Mononuclear cell (primary cell): ENCODE measurements around the gene SIGLEC12. TPM values are rescaled to one million over a fixed set of nuclear protein-coding genes. Genes with fewer than 3 reads are reported as not detected.
"Not testable (repeated sequence)": the region's sequence is repeated elsewhere in the genome, so short reads cannot be mapped to it uniquely, and the experiment has no call there.

Source experiments
- H3K27me3 ChIP-seq: 2 replicates; pipeline ENCODE4 v1.6.0; 2011; ENCODE audit warnings: low read length, control low read depth; ENCODE audit not compliant: insufficient read depth
- H3K4me1 ChIP-seq: 2 replicates; pipeline ENCODE4 v1.5.1; 2011; ENCODE audit warnings: mild to moderate bottlenecking, low read length, control low read depth; ENCODE audit not compliant: insufficient read depth
- H3K4me3 ChIP-seq: 2 replicates; pipeline ENCODE4 v1.5.1; 2011; ENCODE audit warnings: mild to moderate bottlenecking, low read length, moderate library complexity
- H3K9me3 ChIP-seq: 2 replicates; pipeline ENCODE4 v1.5.1; 2011; ENCODE audit warnings: low read depth, mild to moderate bottlenecking, control low read depth, low read length
- total RNA-seq: library from RNA; depleted of rRNA; stranded (reverse); fragments of >200 nt; gene quantifications from one replicate; pipeline ENCODE4 v1.2.3, GENCODE V29; 2012

The SIGLEC12 gene
- total RNA-seq, 1 donor: not detected

DNA sequence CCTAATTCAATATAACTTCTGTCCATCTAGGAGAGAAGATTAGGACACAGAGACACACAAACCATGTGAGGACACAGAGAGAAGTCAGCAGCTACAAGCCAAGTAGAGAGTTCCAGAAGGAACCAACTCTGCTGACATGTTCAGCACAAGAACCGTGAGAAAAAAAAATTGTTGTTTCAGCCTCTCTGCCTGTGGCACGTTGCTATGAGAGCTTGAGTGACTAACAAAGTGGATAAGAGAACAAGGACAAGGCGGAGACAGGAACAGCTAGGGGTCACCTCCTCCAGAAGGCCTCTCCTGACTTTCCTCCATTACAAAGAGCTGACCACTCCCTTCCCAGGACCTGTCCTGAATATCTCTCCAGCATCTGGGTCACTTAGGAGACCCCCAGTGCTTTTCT, 5.6 kb upstream of the SIGLEC12 start:
- Histone ChIP-seq H3K4me3 (no peak overlapping the region), H3K27me3 (no peaks in the 10 kb centered on the region), H3K4me1 (peaks cover 57% of the 10 kb centered on the region), H3K9me3 (no peaks in the 10 kb centered on the region)

- Histone ChIP-seq H3K9me3 (no peaks in the 10 kb centered on the region), H3K27me3 (no peaks in the 10 kb centered on the region), H3K4me1 (peaks cover 70% of the 10 kb centered on the region), H3K4me3 (no peak overlapping the region)
These were observed 4.3 kb upstream of the SIGLEC12 start for GRCh38 chr19:51505904-51506303.

DNA sequence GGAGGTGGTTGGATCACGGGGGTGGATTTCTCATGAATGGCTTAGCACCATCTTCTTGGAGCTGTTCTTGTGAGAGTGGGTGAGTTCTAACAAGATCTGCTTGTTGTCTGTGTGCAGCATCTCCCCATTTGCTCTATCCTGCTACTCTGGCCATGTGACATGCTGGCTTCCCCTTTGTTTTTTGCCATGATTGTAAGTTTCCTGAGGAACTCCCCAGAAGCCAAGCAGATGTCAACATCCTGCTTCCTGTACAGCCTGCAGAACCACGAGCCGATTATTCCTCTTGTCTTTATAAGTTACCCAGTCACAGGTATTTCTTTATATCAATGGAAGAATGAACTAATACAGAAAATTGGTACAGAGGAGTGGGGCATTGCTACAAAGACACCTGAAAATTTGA, 2.3 kb upstream of the SIGLEC12 start:
- peaks cover 57% of the 10 kb centered on the region for H3K4me1 ChIP-seq
- no peaks in the 10 kb centered on the region for H3K27me3 ChIP-seq
- no peak overlapping the region for H3K4me3 ChIP-seq
- no peaks in the 10 kb centered on the region for H3K9me3 ChIP-seq

DNA sequence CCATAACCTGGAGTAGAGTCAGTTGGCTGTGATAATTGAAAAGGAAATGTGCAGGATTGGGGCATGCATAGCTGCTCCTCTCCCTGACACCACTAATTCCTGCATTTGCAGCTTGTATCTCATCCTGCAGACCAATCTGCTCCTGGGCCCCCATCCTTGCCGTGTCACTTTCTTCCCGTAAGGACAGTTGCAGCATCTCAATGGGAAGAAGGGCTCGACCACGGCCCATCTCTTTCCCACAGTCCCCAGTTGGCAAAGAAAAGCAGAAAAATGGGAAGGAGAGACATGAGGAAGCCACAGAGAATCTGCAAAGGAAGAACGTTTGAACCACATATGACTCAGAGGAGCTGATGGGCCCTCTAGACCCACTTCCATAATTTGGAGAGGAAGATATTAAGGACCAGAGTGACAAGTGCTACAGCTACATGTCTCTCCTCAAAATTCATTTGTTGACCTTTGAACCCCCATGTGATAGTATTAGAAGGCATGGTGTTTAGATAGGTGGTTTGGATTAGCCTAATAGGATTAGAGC, 1.8 kb upstream of the SIGLEC12 start:
- Histone ChIP-seq H3K4me3 (no peak overlapping the region), H3K4me1 (peaks cover 51% of the 10 kb centered on the region), H3K9me3 (no peaks in the 10 kb centered on the region), H3K27me3 (no peaks in the 10 kb centered on the region)

- not testable (repeated sequence) for H3K27me3 ChIP-seq, H3K9me3 ChIP-seq, H3K4me3 ChIP-seq
- peaks cover 37% of the 10 kb centered on the region for H3K4me1 ChIP-seq
These were observed 669 bp downstream of the SIGLEC12 start for GRCh38 chr19:51500931-51501330.

GRCh38 chr19:51497666-51498065, 3.9 kb downstream of the SIGLEC12 start:
- no peaks in the 10 kb centered on the region for H3K27me3 ChIP-seq
- H3K4me1 ChIP-seq: peaks cover 37% of the 10 kb centered on the region
- H3K4me3 ChIP-seq: no peak overlapping the region
- H3K9me3 ChIP-seq: no peaks in the 10 kb centered on the region

DNA sequence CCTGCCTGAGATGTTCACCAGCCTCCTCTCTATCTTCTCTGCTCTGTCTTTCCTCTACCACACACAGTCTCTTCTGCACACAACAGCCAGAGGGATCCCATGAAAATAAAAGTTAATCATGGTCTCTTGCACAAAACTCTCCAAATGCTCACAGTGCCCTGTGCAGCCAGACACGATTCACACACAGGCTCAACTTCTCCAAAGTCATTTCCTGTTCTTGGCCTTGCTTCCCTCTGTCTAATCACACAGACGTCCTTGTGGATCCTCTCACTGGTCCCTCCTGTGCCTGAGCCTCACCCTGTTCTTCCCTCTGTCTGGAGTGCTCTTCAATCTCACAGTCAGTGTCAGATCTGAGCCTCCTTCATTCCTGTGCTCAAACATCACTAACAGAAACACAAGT, 7.8 kb downstream of the SIGLEC12 start:
- H3K9me3 ChIP-seq: no peaks in the 10 kb centered on the region
- H3K27me3 ChIP-seq: no peaks in the 10 kb centered on the region
- H3K4me1 ChIP-seq: peaks cover 17% of the 10 kb centered on the region
- H3K4me3 ChIP-seq: no peak overlapping the region

- no peaks in the 10 kb centered on the region for H3K27me3 ChIP-seq
- H3K4me3 ChIP-seq: no peak overlapping the region
- H3K4me1 ChIP-seq: peaks cover 17% of the 10 kb centered on the region
- no peaks in the 10 kb centered on the region for H3K9me3 ChIP-seq
These were observed 10.0 kb downstream of the SIGLEC12 start for GRCh38 chr19:51491586-51491985.

- Histone ChIP-seq H3K9me3 (no peaks in the 10 kb centered on the region), H3K4me1 (peaks cover 17% of the 10 kb centered on the region), H3K27me3 (no peaks in the 10 kb centered on the region), H3K4me3 (no peak overlapping the region)
These were observed 10.9 kb downstream of the SIGLEC12 start for GRCh38 chr19:51490676-51491075.

DNA sequence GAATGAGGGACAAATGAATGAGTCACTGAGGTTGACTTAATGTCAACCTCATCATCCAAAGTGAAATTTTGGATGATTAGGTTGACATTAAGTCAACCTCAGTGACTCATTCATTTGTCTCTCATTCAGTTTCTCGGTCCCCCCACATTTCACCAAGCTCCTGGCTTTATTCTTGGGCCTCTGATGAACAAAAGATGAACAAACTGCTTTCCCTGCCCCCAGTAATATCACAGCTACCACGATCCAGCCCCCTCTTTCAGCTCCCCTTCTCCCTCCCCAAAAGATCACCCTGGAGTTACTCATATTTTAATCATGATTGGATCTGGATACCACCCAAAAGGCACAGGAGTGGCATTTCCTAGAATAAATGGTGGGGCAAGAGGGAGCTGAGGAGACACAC, 12.5 kb downstream of the SIGLEC12 start:
- H3K9me3 ChIP-seq: no peaks in the 10 kb centered on the region
- H3K4me1 ChIP-seq: peaks cover 17% of the 10 kb centered on the region
- no peaks in the 10 kb centered on the region for H3K27me3 ChIP-seq
- H3K4me3 ChIP-seq: no peak overlapping the region

- H3K9me3 ChIP-seq: no peaks in the 10 kb centered on the region
- no peak overlapping the region for H3K4me3 ChIP-seq
- H3K27me3 ChIP-seq: no peaks in the 10 kb centered on the region
- H3K4me1 ChIP-seq: peaks cover 12% of the 10 kb centered on the region
These were observed 13.1 kb downstream of the SIGLEC12 start for GRCh38 chr19:51488491-51488890.

DNA sequence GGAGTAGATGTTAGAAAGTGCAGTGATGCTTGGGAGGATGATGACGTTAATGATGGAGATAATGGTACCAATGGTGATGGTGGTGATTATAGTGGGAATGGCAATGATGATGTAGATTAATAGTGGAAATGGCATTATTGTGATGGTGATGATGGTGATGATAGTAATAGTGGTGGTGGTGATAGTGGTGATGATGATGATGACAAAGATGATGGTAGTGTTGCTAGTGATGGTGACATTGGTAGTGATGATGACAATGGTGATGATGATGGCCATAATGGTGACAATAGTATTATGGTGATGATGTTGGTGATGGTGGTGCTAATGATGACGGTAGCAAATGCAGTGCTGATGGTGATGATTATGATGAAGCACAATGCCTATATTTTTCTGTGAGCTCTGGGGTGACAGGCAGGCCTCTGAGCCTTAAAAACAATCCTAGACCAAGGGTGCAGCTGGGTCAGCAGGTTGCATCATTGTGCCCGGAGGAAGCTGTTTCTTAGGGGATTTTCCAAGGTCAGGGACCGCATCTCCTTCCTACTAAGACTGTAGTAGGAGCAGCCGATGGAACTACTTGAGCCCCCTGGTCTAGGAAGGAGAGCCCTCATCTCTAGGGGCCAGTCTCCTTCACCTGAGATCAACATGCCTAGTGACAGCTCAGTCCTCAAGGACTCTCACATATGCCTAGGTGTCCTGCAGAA, 15.5 kb downstream of the SIGLEC12 start:
- H3K9me3 ChIP-seq: no peaks in the 10 kb centered on the region
- no peaks in the 10 kb centered on the region for H3K27me3 ChIP-seq
- no peaks in the 10 kb centered on the region for H3K4me1 ChIP-seq
- H3K4me3 ChIP-seq: no peak overlapping the region

GRCh38 chr19:51480590-51480989, 21.0 kb downstream of the SIGLEC12 start:
- no peaks in the 10 kb centered on the region for H3K27me3 ChIP-seq

DNA sequence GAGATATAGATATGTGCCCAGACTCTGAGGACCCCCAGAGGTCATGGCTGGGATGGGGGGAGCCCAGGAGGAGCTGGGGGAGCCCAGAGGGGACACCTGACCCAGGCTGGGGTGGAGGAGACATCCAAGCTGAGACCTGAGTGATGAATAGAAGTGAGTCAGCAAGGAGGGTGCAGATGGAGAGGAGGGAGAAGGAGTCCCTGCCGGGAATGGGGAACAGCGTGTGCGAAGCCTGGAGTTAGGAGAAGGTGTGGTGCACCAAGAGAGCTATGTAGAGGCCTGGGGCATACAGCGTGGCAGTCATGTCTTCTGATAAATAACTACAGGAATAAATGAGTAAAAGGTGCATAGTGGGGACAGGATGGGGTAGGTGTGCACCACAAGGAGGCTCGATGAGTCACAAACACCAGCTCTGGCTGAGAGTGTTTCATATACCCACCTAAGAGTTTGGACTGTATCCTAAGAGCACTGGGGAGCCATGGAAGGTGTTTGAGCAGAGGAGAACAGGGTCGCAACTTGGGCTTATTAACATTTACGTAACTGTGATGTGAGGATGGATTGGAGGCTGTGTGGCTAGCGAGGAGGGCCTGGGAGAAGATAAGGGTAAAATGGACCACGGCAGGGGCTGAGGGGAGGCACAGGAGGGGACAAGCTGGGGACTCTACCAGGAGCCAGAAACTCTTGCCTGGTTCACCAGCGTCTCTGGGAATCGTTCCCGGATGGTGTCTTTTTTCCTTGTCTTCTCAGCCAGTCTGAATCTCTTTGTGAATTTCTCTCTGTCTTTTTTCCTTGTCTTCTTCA, 21.9 kb downstream of the SIGLEC12 start:
- Histone ChIP-seq H3K4me1 (no peaks in the 10 kb centered on the region), H3K9me3 (no peaks in the 10 kb centered on the region), H3K4me3 (no peak overlapping the region), H3K27me3 (no peaks in the 10 kb centered on the region)

More at GRCh38 chr19:51480590-51480989, 21.0 kb downstream of the SIGLEC12 start:
- H3K4me3 ChIP-seq: no peak overlapping the region
- H3K9me3 ChIP-seq: no peaks in the 10 kb centered on the region
- H3K4me1 ChIP-seq: no peaks in the 10 kb centered on the region

GRCh38 chr19:51478381-51479234, 23.0 kb downstream of the SIGLEC12 start, which contains the start of gene CEACAM18:
Gene CEACAM18 (plus strand): TSS chr19:51478539.
- Histone ChIP-seq H3K9me3 (no peaks in the 10 kb centered on the region), H3K27me3 (no peaks in the 10 kb centered on the region), H3K4me3 (no peak within 1 kb of the TSS), H3K4me1 (no peaks in the 10 kb centered on the region)
